NCI-H460 (cell line): ENCODE measurements around the gene LRTM2. TPM values are rescaled to one million over a fixed set of nuclear protein-coding genes. Genes with fewer than 3 reads are reported as not detected.
"Not testable (repeated sequence)": the region's sequence is repeated elsewhere in the genome, so short reads cannot be mapped to it uniquely, and the experiment has no call there.

ENCODE experiments used
- DNase-seq: peaks from one replicate; pipeline ENCODE4 v3.0.0-alpha.2; 2016; ENCODE audit warnings: low read depth; ENCODE audit errors: extremely low read depth
- total RNA-seq: library from RNA; depleted of rRNA; stranded (reverse); fragments of >200 nt; shearing (Covaris generic); gene quantifications from 2 replicates; pipeline ENCODE4 v1.2.3, GENCODE V29; 2014

LRTM2 gene
- total RNA-seq, 1 experiment from 2014 or later = not detected

DNA sequence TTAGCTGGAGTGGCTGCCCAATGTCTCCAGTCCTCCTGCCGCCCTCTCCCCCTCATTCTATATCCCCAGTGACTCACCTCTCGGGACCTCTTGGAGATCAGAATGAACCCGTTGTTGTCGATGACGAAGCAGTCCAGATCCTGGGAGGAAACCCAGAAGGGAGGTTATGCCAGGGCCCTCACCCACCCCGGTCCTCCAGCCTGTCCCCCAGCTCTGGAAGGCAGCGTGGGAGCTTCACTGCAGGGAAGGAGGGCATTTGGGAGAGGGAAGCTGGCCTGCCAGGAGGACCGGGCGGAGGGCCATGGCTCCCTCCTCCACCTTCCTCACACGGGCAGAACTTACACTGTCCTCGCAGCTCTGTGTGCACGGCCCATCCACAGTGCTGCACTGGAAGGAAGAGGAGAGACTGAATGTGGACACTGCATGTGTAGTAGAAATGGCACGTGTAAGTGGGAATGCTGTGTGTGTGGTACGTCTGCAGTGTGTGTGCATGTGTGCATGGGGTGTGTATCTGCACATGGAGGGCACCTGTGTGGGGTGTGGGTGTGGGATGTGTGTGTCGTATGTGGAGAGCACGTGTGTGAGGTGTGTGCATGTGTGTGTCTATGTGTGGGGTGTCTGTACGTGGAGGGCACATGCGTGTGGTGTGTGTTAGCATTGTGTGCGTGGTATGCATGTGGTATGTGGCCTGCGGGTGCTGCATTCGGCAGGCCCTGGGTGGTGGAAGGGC, 10.0 kb upstream of the LRTM2 start:
- no peak for DNase-seq

- DNase-seq = no peak
These were observed 9.5 kb upstream of the LRTM2 start for GRCh38 chr12:1810931-1811280.

GRCh38 chr12:1811281-1811947, 9.0 kb upstream of the LRTM2 start:
- DNase-seq = no peak

- DNase-seq = no peak
These were observed 8.4 kb upstream of the LRTM2 start for GRCh38 chr12:1811948-1812291.

- peak; percentile 13 for DNase-seq
These were observed 7.6 kb upstream of the LRTM2 start for GRCh38 chr12:1812650-1813302.

DNA sequence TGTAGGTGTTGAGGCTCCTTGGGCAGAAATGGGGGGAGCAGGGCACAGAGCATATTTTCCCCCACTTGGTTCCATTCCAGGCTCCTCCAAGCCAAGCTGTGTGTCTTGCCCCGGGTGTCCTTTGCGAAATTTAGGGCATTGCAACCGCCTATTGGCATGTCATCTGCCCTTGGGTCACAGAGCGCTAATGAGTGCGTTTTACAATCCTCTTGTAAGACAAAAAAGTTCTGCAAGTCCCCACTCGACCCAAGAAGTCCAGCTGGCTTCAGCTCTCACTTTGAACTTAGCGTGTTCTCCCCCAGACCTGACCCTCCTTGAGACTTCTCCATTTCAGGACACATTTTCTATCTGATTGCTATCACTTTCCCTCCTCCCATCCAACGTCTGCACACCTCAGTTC, 6.1 kb upstream of the LRTM2 start:
- DNase-seq = no peak

GRCh38 chr12:1815108-1815507, 5.3 kb upstream of the LRTM2 start:
- no peak for DNase-seq

DNA sequence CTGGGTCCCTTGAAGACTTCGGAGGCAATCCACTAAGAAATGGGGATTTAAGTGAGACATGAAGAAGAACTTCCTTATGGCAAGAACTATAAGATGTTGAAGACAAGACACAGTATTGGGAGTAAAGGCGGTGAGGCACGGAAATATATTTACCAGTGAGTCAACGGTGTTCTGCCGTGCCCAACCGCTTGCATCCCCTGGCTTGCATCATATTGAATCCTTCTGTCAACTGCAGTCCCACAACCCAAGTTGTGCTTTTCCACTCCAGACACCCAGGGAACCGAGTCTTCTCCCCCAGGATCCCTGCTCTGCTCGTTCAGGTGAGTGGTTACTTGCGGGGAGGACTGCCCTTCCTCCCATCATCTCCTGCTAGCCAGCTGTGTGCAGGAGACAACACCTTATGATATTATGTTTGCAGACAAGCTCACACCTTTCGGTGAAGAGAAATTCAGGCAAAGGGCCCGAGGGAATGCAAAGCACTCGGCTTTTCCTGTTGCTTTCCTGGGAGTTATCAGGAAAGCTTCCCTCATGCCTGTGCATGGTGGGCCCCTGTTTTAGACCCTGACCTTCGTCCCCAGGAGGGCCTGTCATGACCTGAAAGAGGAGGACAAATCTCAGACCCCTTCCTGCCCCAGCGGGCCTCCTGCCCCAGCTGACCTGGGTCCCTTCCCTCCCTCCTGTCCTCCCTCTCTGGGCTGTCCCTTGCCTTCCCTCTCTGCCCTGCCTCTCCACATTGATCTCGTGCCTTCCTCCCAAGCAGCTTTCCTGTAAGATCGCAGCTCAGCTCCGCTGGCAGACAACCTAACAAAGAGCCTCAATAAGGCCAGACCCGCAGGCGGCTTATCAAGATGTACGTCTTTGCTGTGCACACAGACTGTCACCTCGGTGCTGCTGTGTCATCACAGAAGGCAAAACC, 4.3 kb upstream of the LRTM2 start:
- DNase-seq = no peak

DNA sequence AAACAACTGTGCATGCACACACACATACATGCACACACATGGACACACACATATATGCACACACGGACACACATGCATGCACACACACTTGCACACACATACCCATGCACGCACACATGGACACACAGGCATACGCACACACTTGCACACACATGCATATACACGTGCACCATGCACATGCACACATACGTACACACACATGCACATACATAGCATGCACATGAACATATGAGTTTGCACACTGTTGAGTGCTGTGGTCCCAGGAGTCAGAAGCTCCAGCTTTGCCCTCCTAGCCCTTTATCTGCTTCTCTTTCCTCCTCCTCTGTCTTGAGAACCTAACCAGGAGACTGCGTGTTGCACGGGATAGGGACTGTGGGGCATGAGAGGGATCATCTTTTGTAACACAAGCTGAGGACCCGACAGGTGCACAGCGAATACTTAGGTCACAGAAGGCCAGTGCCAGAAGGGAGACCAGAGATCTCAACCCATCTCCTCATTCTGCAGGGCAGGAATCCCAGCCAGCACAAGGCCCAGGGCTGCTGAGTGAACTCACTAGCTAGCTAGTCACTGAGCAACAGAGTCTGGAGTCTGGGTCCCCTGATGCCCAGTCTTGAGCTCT, 3.5 kb upstream of the LRTM2 start:
- DNase-seq = no peak

DNA sequence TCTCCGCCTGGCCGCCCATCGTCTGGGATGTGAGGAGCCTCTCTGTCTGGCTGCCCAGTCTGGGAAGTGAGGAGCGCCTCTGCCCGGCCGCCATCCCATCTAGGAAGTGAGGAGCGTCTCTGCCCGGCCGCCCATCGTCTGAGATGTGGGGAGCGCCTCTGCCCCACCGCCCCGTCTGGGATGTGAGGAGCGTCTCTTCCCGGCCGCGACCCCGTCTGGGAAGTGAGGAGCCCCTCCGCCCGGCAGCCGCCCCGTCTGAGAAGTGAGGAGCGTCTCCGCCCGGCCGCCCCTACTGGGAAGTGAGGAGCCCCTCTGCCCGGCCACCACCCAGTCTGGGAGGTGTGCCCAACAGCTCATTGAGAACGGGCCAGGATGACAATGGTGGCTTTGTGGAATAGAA, 2.4 kb upstream of the LRTM2 start:
- DNase-seq = not testable (repeated sequence)

- no peak for DNase-seq
These were observed 1.3 kb upstream of the LRTM2 start for GRCh38 chr12:1819050-1819449.

DNA sequence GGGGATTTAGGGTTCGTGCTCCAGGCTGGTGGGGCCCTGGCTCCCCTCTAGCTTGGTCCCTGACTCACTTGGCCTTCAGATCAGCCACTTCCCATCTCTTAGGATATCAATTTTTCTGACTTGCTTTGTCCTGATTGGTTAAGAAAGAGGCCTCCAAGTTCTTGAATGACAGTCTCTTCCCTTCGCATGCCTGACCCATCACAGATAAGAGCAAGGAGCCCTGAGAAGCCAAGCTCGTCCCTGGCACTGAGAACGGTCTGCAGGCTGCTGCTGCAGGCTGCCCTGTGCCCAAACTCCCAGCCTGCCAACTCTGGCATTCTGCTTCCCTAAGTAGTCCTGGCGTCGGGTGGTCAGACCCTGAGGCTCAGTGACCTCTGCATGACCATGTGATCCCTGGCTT, 794 bp upstream of the LRTM2 start:
- DNase-seq = no peak

DNA sequence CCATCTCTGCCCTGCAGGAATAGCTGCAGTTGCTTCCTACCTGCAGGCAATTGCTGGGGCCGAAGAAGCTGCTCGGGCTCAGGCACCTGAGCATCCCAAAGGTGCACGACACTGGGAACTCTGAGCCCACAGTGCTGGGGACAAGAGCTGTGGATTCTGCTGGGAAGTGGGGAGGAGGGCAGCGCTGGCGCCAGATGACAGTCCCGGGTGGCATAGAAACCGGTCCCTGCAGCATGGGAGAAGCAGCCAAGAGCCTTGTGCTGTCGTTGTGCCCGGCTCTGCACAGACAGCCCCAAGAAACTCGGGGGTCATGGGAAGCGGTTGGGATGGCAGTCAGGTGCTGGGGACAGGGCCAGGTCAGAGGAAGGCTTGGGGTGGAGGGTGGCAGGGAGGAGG, 529 bp downstream of the LRTM2 start:
- no peak for DNase-seq

DNA sequence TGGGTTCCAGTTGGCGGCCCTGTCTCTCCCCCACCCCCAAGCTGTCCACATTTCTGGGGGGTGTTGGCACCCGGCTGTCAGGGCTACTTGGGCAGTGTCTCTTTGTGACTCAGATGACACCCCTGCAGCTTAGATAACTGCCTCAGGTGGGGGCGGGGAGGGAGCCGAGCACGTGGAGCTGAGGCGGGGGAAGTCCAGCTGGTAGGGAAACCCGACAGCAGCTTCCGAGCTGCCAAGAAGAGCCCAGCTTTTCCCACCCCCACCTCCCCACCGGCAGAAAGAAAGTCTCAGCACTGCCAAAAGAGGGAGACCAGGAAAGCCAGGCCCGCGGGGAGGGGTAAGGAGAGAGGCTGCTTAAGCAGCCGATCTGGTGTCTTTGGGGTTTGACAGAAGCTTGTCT, 1.4 kb downstream of the LRTM2 start:
- no peak for DNase-seq

- no peak for DNase-seq
These were observed 2.3 kb downstream of the LRTM2 start for GRCh38 chr12:1822699-1823098.

DNA sequence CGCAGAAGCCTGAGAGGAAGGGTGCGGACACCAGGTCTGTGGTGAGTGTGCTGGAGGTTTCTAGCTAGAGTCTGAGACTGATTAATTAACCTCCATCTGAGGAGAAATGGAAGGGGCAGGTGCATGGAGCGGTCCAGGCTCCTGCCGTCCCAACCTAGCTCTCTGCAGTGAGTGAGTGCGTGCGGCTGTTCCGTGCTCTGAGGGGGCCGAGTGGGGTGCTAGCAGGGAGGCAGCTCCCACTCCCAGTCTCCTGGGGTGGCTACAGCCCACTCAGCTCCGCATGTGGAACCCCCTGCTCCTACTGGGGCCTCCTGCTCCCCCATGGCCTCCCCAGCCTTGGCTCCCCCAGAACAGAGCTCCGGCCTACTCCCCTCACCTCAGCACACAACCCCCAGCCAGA, 2.9 kb downstream of the LRTM2 start:
- DNase-seq = no peak

DNA sequence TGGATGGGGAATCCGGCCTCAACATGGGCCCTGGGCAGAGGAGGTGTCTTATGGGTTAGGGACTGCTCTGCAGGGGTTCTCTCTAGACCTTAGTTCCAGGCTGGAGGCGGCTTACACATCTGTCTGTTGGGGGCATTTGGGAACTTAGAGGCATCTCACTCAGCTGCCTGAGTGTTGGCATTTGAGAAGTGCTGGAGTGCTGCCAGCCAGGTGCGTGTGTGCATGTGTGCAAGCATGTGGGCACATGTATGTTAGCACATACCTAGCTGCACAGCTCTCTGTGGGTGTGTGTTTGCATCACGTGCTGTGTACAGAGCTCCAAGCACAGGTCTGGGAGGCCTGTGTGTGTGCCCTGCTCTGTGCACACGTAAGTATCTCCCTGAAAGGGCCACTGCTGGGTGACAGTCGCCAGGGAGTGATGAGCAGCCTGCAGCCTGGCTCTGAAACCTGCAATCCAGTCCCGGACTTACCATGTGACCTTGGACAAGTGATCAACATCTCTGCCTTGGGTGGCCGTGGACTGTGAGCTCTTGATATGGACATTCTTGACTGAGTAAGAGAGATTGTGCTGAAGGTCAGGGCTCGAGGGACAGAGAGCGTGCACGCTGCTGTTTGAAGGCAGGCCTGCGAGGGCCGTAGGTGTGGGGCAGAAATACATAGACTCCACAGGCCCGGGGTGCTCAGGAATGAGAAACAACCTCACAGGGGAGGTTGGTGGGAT, 5.2 kb downstream of the LRTM2 start:
- no peak for DNase-seq

- DNase-seq = no peak
These were observed 6.0 kb downstream of the LRTM2 start for GRCh38 chr12:1826401-1826800.

DNA sequence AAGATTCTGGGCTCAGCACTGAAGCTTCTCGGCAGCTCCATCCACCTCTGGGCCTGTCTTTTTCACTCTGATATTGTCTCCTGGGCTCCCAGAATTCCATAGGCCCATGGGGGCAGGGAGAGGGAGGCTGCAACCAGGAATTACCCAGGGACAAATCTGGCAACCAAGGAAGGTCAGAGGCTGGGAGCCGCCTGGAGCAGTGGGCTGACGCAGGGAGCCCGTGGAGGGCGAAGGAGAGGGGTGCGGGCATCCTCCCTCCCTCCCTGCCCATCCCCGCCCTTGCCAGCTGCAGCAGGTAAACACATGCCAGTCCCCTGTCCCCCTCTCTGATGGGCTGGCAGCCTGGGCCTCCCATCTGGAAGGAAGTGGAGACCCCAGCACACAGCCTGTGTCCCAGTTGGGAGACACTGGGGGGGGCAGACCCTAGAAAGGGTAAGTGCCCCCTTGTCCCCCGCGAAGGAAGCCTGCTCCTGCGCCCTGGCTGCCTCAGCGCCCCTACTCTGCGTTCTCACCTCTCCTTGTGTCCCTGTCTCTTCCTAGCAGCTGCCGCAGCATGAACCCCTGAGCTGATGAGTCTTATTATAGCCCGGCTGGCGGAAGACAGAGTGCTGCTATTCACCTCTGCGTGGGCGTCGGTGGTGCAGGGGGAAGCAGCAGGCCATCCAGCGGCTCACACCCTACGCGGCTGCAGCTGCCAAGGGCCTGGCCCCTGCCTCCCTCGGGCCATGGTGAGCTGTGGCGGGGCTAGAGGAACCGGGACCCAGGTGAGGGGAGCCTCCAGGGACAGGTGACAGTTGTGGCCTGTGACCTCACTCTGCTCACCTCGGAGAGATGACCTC, 6.7 kb downstream of the LRTM2 start:
- DNase-seq = no peak
